ENCODE data around the gene MATN1. TPM values are rescaled to one million over a fixed set of nuclear protein-coding genes. Genes with fewer than 3 reads are reported as not detected.
A peak's percentile ranks its signal among the peaks of the same experiment; 100 is the strongest.

Gene MATN1
- polyA plus RNA-seq, 3 donors = 0.07 TPM; not detected in 2

DNA sequence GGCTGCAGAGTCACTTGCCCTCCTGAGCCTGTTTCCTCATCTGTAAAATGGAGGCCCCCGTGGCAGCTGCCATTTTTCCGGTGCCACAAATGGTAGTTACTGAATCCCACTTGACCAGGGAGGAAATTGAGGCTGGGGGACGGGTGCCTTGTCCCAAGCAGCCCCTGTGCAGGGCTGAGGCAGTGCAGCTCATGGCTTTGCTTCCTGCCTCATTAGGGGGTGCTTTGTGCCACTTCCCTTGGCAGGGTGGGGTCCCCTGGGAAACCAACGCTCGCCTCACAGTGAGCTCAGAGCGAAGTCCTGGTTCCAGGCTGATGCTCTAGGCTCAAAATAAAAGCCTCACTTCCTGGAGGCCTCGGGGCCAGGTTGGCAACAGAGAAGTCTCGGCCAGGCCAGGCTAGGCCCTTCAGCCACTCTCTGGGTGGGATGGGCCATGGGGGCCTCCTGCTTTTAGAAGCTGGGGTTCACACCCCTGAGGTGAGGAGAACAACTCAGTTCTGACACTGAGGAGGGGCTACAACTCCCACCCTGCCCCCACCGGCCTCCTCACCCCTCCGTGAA is 27.4 kb upstream of the MATN1 start:
- Histone ChIP-seq H3K4me3 (replicated peaks in 1 of 3; ENCODE audit: low read depth in 2 of 3, low read length in 3 of 3) (peak overlapping the region in 1 of 3 experiments; percentile 96), H3K27me3 (ENCODE audit: control insufficient read depth in 2 of 2, insufficient read depth in 2 of 2, low read length in 2 of 2) (no peaks in the 10 kb centered on the region), H3K36me3 (replicated peaks in 1 of 2; ENCODE audit: control insufficient read depth in 1 of 2, insufficient read depth in 2 of 2, low read length in 2 of 2) (peaks cover 48 to 71% of the 10 kb centered on the region in 2 donors), H3K9ac (ENCODE audit: insufficient read depth, low read length, poor library complexity, severe bottlenecking) (peak overlapping the region; percentile 34), H3K9me3 (replicated peaks in 1 of 2; ENCODE audit: control insufficient read depth in 1 of 2, insufficient read depth in 1 of 2, low read length in 2 of 2) (no peaks in the 10 kb centered on the region), H3K79me2 (ENCODE audit: insufficient read depth, low read length) (peaks cover 100% of the 10 kb centered on the region), H4K20me1 (ENCODE audit: insufficient read depth, low read length) (peaks cover 100% of the 10 kb centered on the region), H2AFZ (ENCODE audit: insufficient read depth, low read depth, low read length, poor library complexity, severe bottlenecking) (no peak overlapping the region), H3K4me2 (replicated peaks; ENCODE audit: extremely low read depth, low read length, poor library complexity, severe bottlenecking) (peak overlapping the region; percentile 98), H3K4me1 (ENCODE audit: control insufficient read depth in 1 of 2, insufficient read depth in 2 of 2, low read length in 2 of 2) (peaks cover 100% of the 10 kb centered on the region in 2 donors), H3K27ac (ENCODE audit: low read depth in 1 of 2, low read length in 2 of 2) (peak overlapping the region; percentile 64 to 79)
- TF ChIP-seq, protein P1, sequence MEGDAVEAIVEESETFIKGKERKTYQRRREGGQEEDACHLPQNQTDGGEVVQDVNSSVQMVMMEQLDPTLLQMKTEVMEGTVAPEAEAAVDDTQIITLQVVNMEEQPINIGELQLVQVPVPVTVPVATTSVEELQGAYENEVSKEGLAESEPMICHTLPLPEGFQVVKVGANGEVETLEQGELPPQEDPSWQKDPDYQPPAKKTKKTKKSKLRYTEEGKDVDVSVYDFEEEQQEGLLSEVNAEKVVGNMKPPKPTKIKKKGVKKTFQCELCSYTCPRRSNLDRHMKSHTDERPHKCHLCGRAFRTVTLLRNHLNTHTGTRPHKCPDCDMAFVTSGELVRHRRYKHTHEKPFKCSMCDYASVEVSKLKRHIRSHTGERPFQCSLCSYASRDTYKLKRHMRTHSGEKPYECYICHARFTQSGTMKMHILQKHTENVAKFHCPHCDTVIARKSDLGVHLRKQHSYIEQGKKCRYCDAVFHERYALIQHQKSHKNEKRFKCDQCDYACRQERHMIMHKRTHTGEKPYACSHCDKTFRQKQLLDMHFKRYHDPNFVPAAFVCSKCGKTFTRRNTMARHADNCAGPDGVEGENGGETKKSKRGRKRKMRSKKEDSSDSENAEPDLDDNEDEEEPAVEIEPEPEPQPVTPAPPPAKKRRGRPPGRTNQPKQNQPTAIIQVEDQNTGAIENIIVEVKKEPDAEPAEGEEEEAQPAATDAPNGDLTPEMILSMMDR (IDR thresholded peaks at IDR 0.05) = no peak
- H3K4me1 Mint-ChIP-seq = peaks cover 87% of the 10 kb centered on the region
- peaks cover 89 to 100% of the 10 kb centered on the region in 2 donors for H3K36me3 Mint-ChIP-seq
- H3K27ac Mint-ChIP-seq = peak overlapping the region; percentile 45 to 100 (median 93)
- DNase-seq = no peak
- 61% methylated on average over 4 of the region's 10 CpGs for whole genome bisulfite sequencing (ENCODE audit: insufficient coverage)
- H3K4me3 Mint-ChIP-seq = peak overlapping the region; percentile 42 to 92
- peaks cover 0 to 3% (median 0%) of the 10 kb centered on the region in 7 donors for H3K9me3 Mint-ChIP-seq
- intact Hi-C loops (cut with micrococcal nuclease) = no loop called here
- H3K27me3 Mint-ChIP-seq (ENCODE audit: low read depth in 3 of 3) = peaks cover 0 to 5% (median 1%) of the 10 kb centered on the region in 3 donors

GRCh38 chr1:30749691-30750583 is 26.6 kb upstream of the MATN1 start:
- H3K9me3 Mint-ChIP-seq = no peaks in the 10 kb centered on the region
- Histone ChIP-seq H3K4me3 (replicated peaks in 1 of 3; ENCODE audit: low read depth in 2 of 3, low read length in 3 of 3) (peak overlapping the region in 1 of 3 experiments; percentile 96), H3K27ac (ENCODE audit: low read depth in 1 of 2, low read length in 2 of 2) (peak overlapping the region; percentile 64 to 79), H3K4me1 (ENCODE audit: control insufficient read depth in 1 of 2, insufficient read depth in 2 of 2, low read length in 2 of 2) (peaks cover 100% of the 10 kb centered on the region in 2 donors), H3K9ac (ENCODE audit: insufficient read depth, low read length, poor library complexity, severe bottlenecking) (peak overlapping the region; percentile 5), H3K9me3 (replicated peaks in 1 of 2; ENCODE audit: control insufficient read depth in 1 of 2, insufficient read depth in 1 of 2, low read length in 2 of 2) (no peaks in the 10 kb centered on the region), H3K27me3 (ENCODE audit: control insufficient read depth in 2 of 2, insufficient read depth in 2 of 2, low read length in 2 of 2) (no peaks in the 10 kb centered on the region), H3K36me3 (replicated peaks in 1 of 2; ENCODE audit: control insufficient read depth in 1 of 2, insufficient read depth in 2 of 2, low read length in 2 of 2) (peaks cover 52 to 80% of the 10 kb centered on the region in 2 donors), H3K4me2 (replicated peaks; ENCODE audit: extremely low read depth, low read length, poor library complexity, severe bottlenecking) (peak overlapping the region; percentile 98), H3K79me2 (ENCODE audit: insufficient read depth, low read length) (peaks cover 100% of the 10 kb centered on the region), H4K20me1 (ENCODE audit: insufficient read depth, low read length) (peaks cover 100% of the 10 kb centered on the region), H2AFZ (ENCODE audit: insufficient read depth, low read depth, low read length, poor library complexity, severe bottlenecking) (no peak overlapping the region)
- H3K4me3 Mint-ChIP-seq = peak overlapping the region; percentile 71 to 92
- H3K4me1 Mint-ChIP-seq = peaks cover 90% of the 10 kb centered on the region
- peak in 2 of 3 donors; percentile 51 to 55 for DNase-seq
- TF ChIP-seq, protein P1 (IDR thresholded peaks at IDR 0.05) = no peak
- peak overlapping the region; percentile 88 to 100 (median 93) for H3K27ac Mint-ChIP-seq
- 49% methylated on average over 22 of the region's 23 CpGs for WGBS (ENCODE audit: insufficient coverage)
- peaks cover 87 to 100% of the 10 kb centered on the region in 2 donors for H3K36me3 Mint-ChIP-seq
- H3K27me3 Mint-ChIP-seq (ENCODE audit: low read depth in 3 of 3) = peaks cover 0 to 5% (median 1%) of the 10 kb centered on the region in 3 donors
- intact Hi-C loops (cut with micrococcal nuclease) = loop anchor here in 1 of 2 donors (5.0 kb wide), 1 partner anchor 32 kb away; no protein-coding TSS in a partner anchor

Measured in CD14-positive monocyte (primary cell).